ENCODE data around the gene GRK5.

GRCh38 chr10:119337796-119338432, 130.5 kb downstream of the GRK5 start:
- TF ChIP-seq CTCF (conservative IDR thresholded peaks at IDR 0.05 in 1 of 2, IDR thresholded peaks at IDR 0.05 in 1 of 2; ENCODE audit: extremely low read depth in 1 of 2, insufficient read depth in 1 of 2, low read depth in 1 of 2, low read length in 2 of 2), result no peak
- TF ChIP-seq EZH2 (IDR thresholded peaks at IDR 0.05; ENCODE audit: borderline replicate concordance, low read length), result no peak

Data from mammary epithelial cell (primary cell).